IMR-90 (cell line): Measurements from ENCODE around the gene KRTAP5-3. TPM values are rescaled to one million over a fixed set of nuclear protein-coding genes. Genes with fewer than 3 reads are reported as not detected.

Experiments used
- ATAC-seq: fragments of 200-7000 bp; cut with Tn5 transposase; 2 replicates; pipeline ENCODE4 v1.9.1; 2020; ENCODE audit warnings: low read depth, mild to moderate bottlenecking, moderate library complexity
- BruUV-seq: library from RNA; stranded (reverse); fragments of 400-500 nt; replicated peaks from 2 replicates; lab custom pipeline; 2021; lab: Mats Ljungman, UMichigan
- CTCF ChIA-PET: fragments of 300-600 bp; formaldehyde crosslinking; extraction: SDS; loops from one replicate; lab custom pipeline; 2021; ENCODE audit warnings: antibody characterized with exemption; lab: Yijun Ruan, JAX
- POLR2A ChIA-PET: fragments of 300-600 bp; sonication (Branson Sonifier 250); formaldehyde crosslinking; loops from one replicate; lab custom pipeline; 2022; ENCODE audit warnings: antibody characterized with exemption; ENCODE audit not compliant: unreplicated experiment; lab: Charles Lee
- DNase-seq: peaks from one replicate; pipeline ENCODE4 v3.0.0; 2013
- H2AFZ ChIP-seq: replicated peaks from 2 replicates; pipeline ENCODE3; 2013; ENCODE audit warnings: low read length, mild to moderate bottlenecking; ENCODE audit not compliant: poor library complexity
- H2AK5ac ChIP-seq: 2 replicates; pipeline ENCODE4 v1.6.1; 2013; ENCODE audit warnings: low read depth, low read length, inconsistent platforms
- H2AK9ac ChIP-seq: replicated peaks from 2 replicates; pipeline ENCODE3; 2013; ENCODE audit warnings: mild to moderate bottlenecking, low read depth, low read length, moderate library complexity; ENCODE audit not compliant: poor library complexity
- H2BK120ac ChIP-seq: 2 replicates; pipeline ENCODE4 v1.6.1; 2013; ENCODE audit warnings: low read depth, low read length, inconsistent platforms
- H2BK15ac ChIP-seq: 3 replicates; pipeline ENCODE4 v1.6.1; 2013; ENCODE audit warnings: low read depth, low read length, inconsistent platforms
- H2BK20ac ChIP-seq: 2 replicates; pipeline ENCODE4 v1.6.1; 2013; ENCODE audit warnings: low read depth, mild to moderate bottlenecking, inconsistent platforms, low read length, moderate library complexity
- H2BK5ac ChIP-seq: 2 replicates; pipeline ENCODE4 v1.6.1; 2013; ENCODE audit warnings: mild to moderate bottlenecking, low read depth, low read length, inconsistent platforms; ENCODE audit not compliant: poor library complexity, severe bottlenecking
- H3K14ac ChIP-seq: replicated peaks from 2 replicates; pipeline ENCODE4 v1.6.1; 2013; ENCODE audit warnings: low read depth, low read length, inconsistent platforms
- H3K18ac ChIP-seq: 2 replicates; pipeline ENCODE4 v1.6.1; 2013; ENCODE audit warnings: low read depth, low read length, control low read depth
- H3K23ac ChIP-seq: 2 replicates; pipeline ENCODE4 v1.6.1; 2013; ENCODE audit warnings: low read depth, low read length, inconsistent platforms
- H3K27ac ChIP-seq: 2 replicates; pipeline ENCODE4 v1.5.1; 2013; ENCODE audit warnings: mild to moderate bottlenecking, control low read depth, low read length; ENCODE audit not compliant: insufficient read depth
- H3K27me3 ChIP-seq: 2 replicates; pipeline ENCODE4 v1.6.1; 2013; ENCODE audit warnings: low read length; ENCODE audit not compliant: control insufficient read depth, insufficient read depth
- H3K36me3 ChIP-seq: 2 replicates; pipeline ENCODE4 v1.6.1; 2013; ENCODE audit warnings: low read length, mixed read lengths; ENCODE audit not compliant: control insufficient read depth, insufficient read depth
- H3K4ac ChIP-seq: 2 replicates; pipeline ENCODE4 v1.6.1; 2013; ENCODE audit warnings: low read depth, low read length, inconsistent platforms
- H3K4me1 ChIP-seq: 2 replicates; pipeline ENCODE4 v1.6.1; 2013; ENCODE audit warnings: low read length, mixed read lengths; ENCODE audit not compliant: control insufficient read depth, insufficient read depth
- H3K4me2 ChIP-seq: 2 replicates; pipeline ENCODE4 v1.6.1; 2013; ENCODE audit warnings: low read depth, mild to moderate bottlenecking, control low read depth, low read length, moderate library complexity
- H3K4me3 ChIP-seq: 2 replicates; pipeline ENCODE4 v1.5.1; 2013; ENCODE audit warnings: low read depth, mild to moderate bottlenecking, control low read depth, low read length, moderate library complexity; ENCODE audit not compliant: insufficient read depth
- H3K56ac ChIP-seq: 2 replicates; pipeline ENCODE4 v1.6.1; 2013; ENCODE audit warnings: low read length, inconsistent platforms; ENCODE audit not compliant: insufficient read depth; ENCODE audit errors: extremely low read depth
- H3K79me1 ChIP-seq, 2 experiments: 2 replicates each; pipeline ENCODE4 v1.6.1; 2013; ENCODE audit warnings: low read length in 2 of 2, inconsistent platforms in 1 of 2, low read depth in 1 of 2
- H3K9ac ChIP-seq: 2 replicates; pipeline ENCODE4 v1.6.1; 2013; ENCODE audit warnings: low read depth, low read length, control low read depth
- H3K9me1 ChIP-seq: 2 replicates; pipeline ENCODE4 v1.6.1; 2013; ENCODE audit warnings: low read length, inconsistent platforms; ENCODE audit not compliant: insufficient read depth
- H3K9me3 ChIP-seq: 2 replicates; pipeline ENCODE4 v1.6.1; 2013; ENCODE audit warnings: low read length; ENCODE audit not compliant: control insufficient read depth, insufficient read depth
- H4K20me1 ChIP-seq: 2 replicates; pipeline ENCODE4 v1.6.1; 2013; ENCODE audit warnings: low read length, inconsistent platforms; ENCODE audit not compliant: insufficient read depth
- H4K5ac ChIP-seq: 2 replicates; pipeline ENCODE4 v1.6.1; 2013; ENCODE audit warnings: mild to moderate bottlenecking, low read depth, low read length, control low read depth
- H4K8ac ChIP-seq, 2 experiments: 2 replicates each; pipeline ENCODE4 v1.6.1; 2013; ENCODE audit warnings: low read depth in 2 of 2, low read length in 2 of 2, control low read depth in 1 of 2, inconsistent platforms in 1 of 2
- H4K91ac ChIP-seq: 2 replicates; pipeline ENCODE4 v1.6.1; 2013; ENCODE audit warnings: low read depth, low read length, inconsistent platforms; ENCODE audit not compliant: insufficient read depth
- CEBPB ChIP-seq: IDR thresholded peaks from 2 replicates; pipeline ENCODE4 v1.6.1; 2012; ENCODE audit warnings: low read depth, low read length, improper control_type of control experiment
- CHD1 ChIP-seq: IDR thresholded peaks from 2 replicates; pipeline ENCODE4 v1.6.1; 2012; ENCODE audit warnings: low read depth, low read length, improper control_type of control experiment
- CTCF ChIP-seq: conservative IDR thresholded peaks from 2 replicates; pipeline ENCODE4 v1.5.1; 2012; ENCODE audit warnings: mild to moderate bottlenecking, low read depth, low read length, improper control_type of control experiment
- MAFK ChIP-seq: IDR thresholded peaks from 2 replicates; pipeline ENCODE4 v1.6.1; 2012; ENCODE audit warnings: low read depth, low read length, improper control_type of control experiment
- MAZ ChIP-seq: IDR thresholded peaks from 2 replicates; pipeline ENCODE4 v1.6.1; 2012; ENCODE audit warnings: low read depth, mild to moderate bottlenecking, low read length, improper control_type of control experiment, moderate library complexity, borderline replicate concordance
- MXI1 ChIP-seq: IDR thresholded peaks from 2 replicates; pipeline ENCODE4 v1.6.1; 2012; ENCODE audit warnings: low read depth, mild to moderate bottlenecking, low read length, moderate library complexity, borderline replicate concordance
- NFE2L2 ChIP-seq: fragments of 150-350 bp; IDR thresholded peaks from 2 replicates; pipeline ENCODE4 v1.6.1; 2016; ENCODE audit warnings: low read depth, mild to moderate bottlenecking, low read length
- RCOR1 ChIP-seq: IDR thresholded peaks from 2 replicates; pipeline ENCODE4 v1.6.1; 2012; ENCODE audit warnings: mild to moderate bottlenecking, low read length, improper control_type of control experiment; ENCODE audit not compliant: insufficient replicate concordance
- RFX5 ChIP-seq: IDR thresholded peaks from 2 replicates; pipeline ENCODE4 v1.8.0; 2012; ENCODE audit warnings: low read depth, mild to moderate bottlenecking, low read length, moderate library complexity
- USF2 ChIP-seq: fragments of 150-350 bp; IDR thresholded peaks from 2 replicates; pipeline ENCODE4 v1.6.1; 2017; ENCODE audit warnings: mild to moderate bottlenecking, antibody characterized with exemption, low read length, low read depth
- WGBS, 2 experiments: methylation state at CpG; one replicate each; pipeline versions ENCODE4 v1.1.5 to v1.1.7; 2013; ENCODE audit warnings: missing lambda C conversion rate in 2 of 2; ENCODE audit not compliant: insufficient read length in 1 of 2; ENCODE audit errors: extremely low coverage in 2 of 2; 5-methylcytosine and 5-hydroxymethylcytosine counted together
- dilution Hi-C: fragments of 300-500 bp; cut with HindIII; formaldehyde crosslinking; loops from one replicate; pipeline ENCODE4 v1.14.3; 2018; ENCODE audit warnings: low sequenced_read_pairs; ENCODE audit not compliant: unreplicated experiment
- in situ Hi-C: fragments of 300-500 bp; cut with MboI; formaldehyde crosslinking; loops from 3 replicates; pipeline ENCODE4 v1.14.3; 2019; ENCODE audit warnings: low sequenced_read_pairs, inconsistent platforms, mixed read lengths
- intact Hi-C: fragments of 100-400 bp; cut with micrococcal nuclease; formaldehyde crosslinking; loops from 2 replicates; pipeline ENCODE4 v1.10.0; 2022
- polyA plus RNA-seq, 3 experiments: library from polyadenylated mRNA; depleted of rRNA; stranded (reverse); fragments of >200 nt; gene quantifications; 2 replicates each; pipeline ENCODE4 v1.2.3, GENCODE V29; 2012; ENCODE audit warnings: low replicate concordance in 1 of 3
- total RNA-seq: library from RNA; depleted of rRNA; stranded (reverse); fragments of >200 nt; gene quantifications from 2 replicates; pipeline ENCODE4 v1.2.3, GENCODE V29; 2012
- TF ChIP-seq, protein P1 (sequence below): fragments of 150-350 bp; IDR thresholded peaks from 2 replicates; pipeline ENCODE4 v1.6.1; 2016; ENCODE audit warnings: low read depth, mild to moderate bottlenecking, low read length, moderate library complexity, borderline replicate concordance

Gene KRTAP5-3
- total and polyA plus RNA-seq, 2 of the 4 experiments (the other 2 are of a cell fraction) = not detected

DNA sequence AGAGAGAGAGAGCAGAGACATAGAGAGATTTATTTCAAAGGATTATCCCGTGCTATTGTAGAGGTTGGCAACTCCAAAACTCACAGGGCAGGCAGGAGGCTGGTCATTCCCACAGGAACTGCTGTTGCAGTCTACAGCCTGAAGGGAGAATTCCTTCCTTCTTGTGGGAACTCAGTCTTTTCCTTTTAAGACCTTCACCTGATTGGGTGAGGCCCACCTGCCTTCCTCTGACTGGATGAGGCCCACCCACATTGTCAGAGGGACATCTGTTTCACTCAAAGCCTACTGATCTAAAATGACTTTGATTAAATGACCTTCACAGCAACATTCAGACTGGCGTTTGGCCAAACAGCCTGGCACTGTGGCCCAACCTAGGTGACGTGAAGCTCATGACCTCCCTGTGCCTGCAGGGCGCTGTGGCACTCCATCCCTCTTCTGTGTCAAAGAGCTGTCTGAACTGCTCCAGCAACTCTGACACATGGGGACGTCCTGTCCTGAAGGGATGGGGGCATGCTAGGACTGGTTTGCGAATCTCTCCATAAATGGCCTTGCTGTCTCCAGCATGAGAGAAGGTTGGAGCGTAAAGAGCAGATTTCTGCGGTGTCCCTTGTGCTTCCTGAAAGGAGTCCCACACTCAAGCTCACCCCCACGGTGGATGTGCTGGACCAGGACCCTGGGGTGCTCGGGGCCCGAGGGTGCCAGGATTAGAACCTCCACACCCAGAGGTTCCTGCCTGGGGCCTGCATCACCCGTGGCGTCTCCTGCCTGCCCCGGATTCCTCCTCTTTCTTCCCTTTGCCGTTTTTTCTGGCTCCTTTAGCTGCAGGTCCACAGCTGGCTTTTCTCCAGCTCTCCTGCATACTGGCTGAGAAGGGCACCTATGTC lies 42.0 kb upstream of the KRTAP5-3 start:
- BruUV-seq = no TSS peak
- H4K20me1 ChIP-seq = no peaks in the 10 kb centered on the region
- WGBS, 2 experiments = 35% methylated on average over 4 of the region's 15 CpGs; no CpG with 5 or more reads in 1 of the 2 experiments
- H3K9me3 ChIP-seq = no peaks in the 10 kb centered on the region
- ATAC-seq (no peak), DNase-seq (no peak)
- H2BK15ac ChIP-seq = no peak overlapping the region
- no peak overlapping the region for H2AFZ ChIP-seq
- no peak overlapping the region for H3K18ac ChIP-seq
- no peak overlapping the region for H2BK120ac ChIP-seq
- H3K4me3 ChIP-seq = no peak overlapping the region
- ChIA-PET POLR2A (no interaction called here), CTCF (interaction anchor here (1.4 kb wide), 1 partner anchor 11 kb away, joined by 3 read pairs; no protein-coding TSS in a partner anchor)
- dilution Hi-C loops = no loop called here
- no peak overlapping the region for H3K56ac ChIP-seq
- no peak overlapping the region for H2BK5ac ChIP-seq
- H4K8ac ChIP-seq = no peak overlapping the region
- intact Hi-C loops = loop anchor here (5.0 kb wide), 1 partner anchor 177 kb away; no protein-coding TSS in a partner anchor
- H4K91ac ChIP-seq = no peak overlapping the region
- H3K4me1 ChIP-seq = no peaks in the 10 kb centered on the region; the same call in 1 of the 2 replicates
- no peak overlapping the region for H2AK9ac ChIP-seq
- no peaks in the 10 kb centered on the region for H3K36me3 ChIP-seq
- no peaks in the 10 kb centered on the region for H3K79me1 ChIP-seq
- no peak overlapping the region for H3K4me2 ChIP-seq
- H3K9me1 ChIP-seq = no peaks in the 10 kb centered on the region
- in situ Hi-C loops = no loop called here
- H2AK5ac ChIP-seq = no peak overlapping the region
- no peak overlapping the region for H3K27ac ChIP-seq
- H3K9ac ChIP-seq = no peak overlapping the region
- no peak overlapping the region for H4K5ac ChIP-seq
- H3K23ac ChIP-seq = no peak overlapping the region
- no peak for TF ChIP-seq RFX5
- TF ChIP-seq MXI1 = no peak
- no peak for TF ChIP-seq MAFK
- no peak for TF ChIP-seq RCOR1
- no peak for TF ChIP-seq NFE2L2
- no peak for TF ChIP-seq CTCF
- TF ChIP-seq, protein P1, sequence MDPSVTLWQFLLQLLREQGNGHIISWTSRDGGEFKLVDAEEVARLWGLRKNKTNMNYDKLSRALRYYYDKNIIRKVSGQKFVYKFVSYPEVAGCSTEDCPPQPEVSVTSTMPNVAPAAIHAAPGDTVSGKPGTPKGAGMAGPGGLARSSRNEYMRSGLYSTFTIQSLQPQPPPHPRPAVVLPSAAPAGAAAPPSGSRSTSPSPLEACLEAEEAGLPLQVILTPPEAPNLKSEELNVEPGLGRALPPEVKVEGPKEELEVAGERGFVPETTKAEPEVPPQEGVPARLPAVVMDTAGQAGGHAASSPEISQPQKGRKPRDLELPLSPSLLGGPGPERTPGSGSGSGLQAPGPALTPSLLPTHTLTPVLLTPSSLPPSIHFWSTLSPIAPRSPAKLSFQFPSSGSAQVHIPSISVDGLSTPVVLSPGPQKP = no peak
- no peak for TF ChIP-seq MAZ
- no peak for TF ChIP-seq CEBPB
- no peak for TF ChIP-seq CHD1
- no peak for TF ChIP-seq USF2
- H2BK20ac ChIP-seq = no peak overlapping the region
- no peak overlapping the region for H3K4ac ChIP-seq
- no peak overlapping the region for H3K14ac ChIP-seq
- peaks cover 44% of the 10 kb centered on the region for H3K27me3 ChIP-seq
